Chondrocyte (in vitro differentiated cells): Measurements from ENCODE around the gene CFAP74. TPM values are rescaled to one million over a fixed set of nuclear protein-coding genes. Genes with fewer than 3 reads are reported as not detected.

Experiments
- DNase-seq: peaks from one replicate; pipeline ENCODE4 v3.0.0; 2021; ENCODE audit warnings: mixed read lengths, low spot score
- H3K27ac Mint-ChIP-seq: one replicate; pipeline ENCODE4 v1.8.0; 2021; ENCODE audit warnings: mild to moderate bottlenecking, moderate library complexity, mixed read lengths; ENCODE audit not compliant: unreplicated experiment
- H3K27me3 Mint-ChIP-seq: 2 replicates; pipeline ENCODE4 v1.8.0; 2021; ENCODE audit warnings: low read depth, mixed read lengths
- H3K36me3 Mint-ChIP-seq: 2 replicates; pipeline ENCODE4 v1.8.0; 2021; ENCODE audit warnings: low read depth, mixed read lengths
- H3K4me1 Mint-ChIP-seq: 2 replicates; pipeline ENCODE4 v1.8.0; 2021; ENCODE audit warnings: low read depth, mild to moderate bottlenecking, mixed read lengths
- H3K4me3 Mint-ChIP-seq: one replicate; pipeline ENCODE4 v1.8.0; 2021; ENCODE audit warnings: mild to moderate bottlenecking, moderate library complexity, mixed read lengths; ENCODE audit not compliant: unreplicated experiment
- H3K9me3 Mint-ChIP-seq: 2 replicates; pipeline ENCODE4 v1.8.0; 2021; ENCODE audit warnings: low read depth, mixed read lengths
- CTCF ChIP-seq: fragments of 200-600 bp; sonication (generic); IDR thresholded peaks from 2 replicates; pipeline ENCODE4 v1.5.0; 2021; ENCODE audit warnings: antibody characterized with exemption, mild to moderate bottlenecking, moderate library complexity
- total RNA-seq: library from RNA; stranded (reverse); gene quantifications from 3 replicates; pipeline ENCODE4 v1.2.1, GENCODE V29; 2021

Gene CFAP74
- total RNA-seq, 1 donor from 2014 or later, result not detected

GRCh38 chr1:1910033-1910465 is 93.5 kb downstream of the CFAP74 start:
- Mint-ChIP-seq H3K4me1 (peaks cover 29% of the 10 kb centered on the region), H3K27ac (no peak overlapping the region), H3K36me3 (no peaks in the 10 kb centered on the region), H3K9me3 (no peaks in the 10 kb centered on the region), H3K27me3 (no peaks in the 10 kb centered on the region), H3K4me3 (peak overlapping the region; percentile 77)
- no peak for TF ChIP-seq CTCF
- DNase-seq, result no peak

GRCh38 chr1:1908506-1908791 is 95.1 kb downstream of the CFAP74 start:
- H3K9me3 Mint-ChIP-seq, result no peaks in the 10 kb centered on the region
- H3K27ac Mint-ChIP-seq, result peak overlapping the region; percentile 90
- H3K4me3 Mint-ChIP-seq, result peak overlapping the region; percentile 68
- H3K27me3 Mint-ChIP-seq, result no peaks in the 10 kb centered on the region
- peaks cover 29% of the 10 kb centered on the region for H3K4me1 Mint-ChIP-seq
- no peak for TF ChIP-seq CTCF
- no peaks in the 10 kb centered on the region for H3K36me3 Mint-ChIP-seq
- DNase-seq, result peak; percentile 92

- no peak for TF ChIP-seq CTCF
- H3K27ac Mint-ChIP-seq, result peak overlapping the region; percentile 90
These were observed 96.4 kb downstream of the CFAP74 start for GRCh38 chr1:1907098-1907736.

GRCh38 chr1:1906185-1907097 is 97.1 kb downstream of the CFAP74 start:
- Mint-ChIP-seq H3K36me3 (no peaks in the 10 kb centered on the region), H3K4me1 (peaks cover 29% of the 10 kb centered on the region), H3K27me3 (no peaks in the 10 kb centered on the region), H3K27ac (peak overlapping the region; percentile 90), H3K9me3 (no peaks in the 10 kb centered on the region), H3K4me3 (no peak overlapping the region)
- DNase-seq, result peak; percentile 94
- peak; percentile 95 for TF ChIP-seq CTCF

More at GRCh38 chr1:1907098-1907736, 96.4 kb downstream of the CFAP74 start:
- Mint-ChIP-seq H3K36me3 (no peaks in the 10 kb centered on the region), H3K4me1 (peaks cover 29% of the 10 kb centered on the region), H3K4me3 (peak overlapping the region; percentile 68), H3K27me3 (no peaks in the 10 kb centered on the region), H3K9me3 (no peaks in the 10 kb centered on the region)
- no peak for DNase-seq

GRCh38 chr1:1903224-1903623 is 100.4 kb downstream of the CFAP74 start:
- no peak for DNase-seq
- H3K36me3 Mint-ChIP-seq, result no peaks in the 10 kb centered on the region
- H3K4me3 Mint-ChIP-seq, result no peak overlapping the region
- no peak overlapping the region for H3K27ac Mint-ChIP-seq
- no peak for TF ChIP-seq CTCF
- H3K27me3 Mint-ChIP-seq, result no peaks in the 10 kb centered on the region
- peaks cover 21% of the 10 kb centered on the region for H3K4me1 Mint-ChIP-seq
- H3K9me3 Mint-ChIP-seq, result no peaks in the 10 kb centered on the region
